OCI-LY1 (cell line): ENCODE data around the gene ADCYAP1R1.

Source experiments
- H2AFZ ChIP-seq: fragments of 200-600 bp; sonication (generic), shearing (Covaris generic); 2 replicates; pipeline ENCODE4 v1.6.0; 2014; ENCODE audit warnings: antibody characterized with exemption, mild to moderate bottlenecking, low read length
- H3F3A ChIP-seq: fragments of 200-600 bp; sonication (generic), shearing (Covaris generic); 2 replicates; pipeline ENCODE4 v1.6.0; 2014; ENCODE audit warnings: mild to moderate bottlenecking, antibody characterized with exemption, low read length, moderate library complexity; ENCODE audit not compliant: insufficient read depth
- H3K27ac ChIP-seq: fragments of 200-600 bp; sonication (generic); 2 replicates; pipeline ENCODE4 v1.5.1; 2014; ENCODE audit warnings: low read length, mixed run types, mild to moderate bottlenecking, low read depth; ENCODE audit not compliant: poor library complexity, severe bottlenecking
- H3K27me3 ChIP-seq: fragments of 200-600 bp; sonication (generic); 2 replicates; pipeline ENCODE4 v1.6.0; 2014; ENCODE audit warnings: antibody characterized with exemption, mild to moderate bottlenecking, low read length, moderate library complexity; ENCODE audit not compliant: insufficient read depth
- H3K36me3 ChIP-seq: fragments of 200-600 bp; sonication (generic); 2 replicates; pipeline ENCODE4 v1.6.1; 2014; ENCODE audit warnings: mild to moderate bottlenecking, antibody characterized with exemption, low read length, moderate library complexity, mixed read lengths; ENCODE audit not compliant: insufficient read depth
- H3K4me1 ChIP-seq: fragments of 200-600 bp; sonication (generic); 2 replicates; pipeline ENCODE4 v1.5.1; 2014; ENCODE audit warnings: mild to moderate bottlenecking, low read length, moderate library complexity; ENCODE audit not compliant: insufficient read depth, severe bottlenecking
- H3K4me2 ChIP-seq: fragments of 200-600 bp; sonication (generic), shearing (Covaris generic); 2 replicates; pipeline ENCODE4 v1.6.1; 2014; ENCODE audit warnings: low read length
- H3K4me3 ChIP-seq: fragments of 200-600 bp; sonication (generic); 2 replicates; pipeline ENCODE4 v1.5.1; 2014; ENCODE audit warnings: low read length, low read depth, mild to moderate bottlenecking, mixed read lengths; ENCODE audit not compliant: poor library complexity, severe bottlenecking
- H3K79me2 ChIP-seq: fragments of 200-600 bp; shearing (Covaris generic); 2 replicates; pipeline ENCODE4 v1.6.1; 2016; ENCODE audit warnings: mixed run types, low read length, mixed read lengths; ENCODE audit not compliant: insufficient read depth
- H3K9ac ChIP-seq: fragments of 200-600 bp; sonication (generic), shearing (Covaris generic); 2 replicates; pipeline ENCODE4 v1.6.1; 2014; ENCODE audit warnings: mild to moderate bottlenecking, low read length, mixed read lengths
- H3K9me2 ChIP-seq: fragments of 200-600 bp; sonication (generic), shearing (Covaris generic); 2 replicates; pipeline ENCODE4 v1.6.1; 2014; ENCODE audit warnings: low read depth, mild to moderate bottlenecking, low read length, mixed read lengths
- H3K9me3 ChIP-seq: fragments of 200-600 bp; shearing (Covaris generic); 2 replicates; pipeline ENCODE4 v1.6.1; 2014; ENCODE audit warnings: low read length, mixed read lengths
- H4K20me1 ChIP-seq: fragments of 200-600 bp; sonication (generic), shearing (Covaris generic); 2 replicates; pipeline ENCODE4 v1.6.0; 2016; ENCODE audit warnings: mild to moderate bottlenecking, low read length; ENCODE audit not compliant: insufficient read depth
- CTCF ChIP-seq: fragments of 200-600 bp; sonication (generic), shearing (Covaris generic); IDR thresholded peaks from 2 replicates; pipeline ENCODE4 v1.5.1; 2017; ENCODE audit warnings: mild to moderate bottlenecking, antibody characterized with exemption, low read length, moderate library complexity, mixed read lengths
- EZH2 ChIP-seq: fragments of 200-600 bp; sonication (generic), shearing (Covaris generic); IDR thresholded peaks from 2 replicates; pipeline ENCODE4 v1.8.0; 2017; ENCODE audit warnings: borderline replicate concordance, mixed run types, mild to moderate bottlenecking, antibody characterized with exemption, low read length, moderate library complexity, mixed read lengths

The ADCYAP1R1 gene

GRCh38 chr7:31043051-31043471 is 9.0 kb upstream of the ADCYAP1R1 start:
- H3K27ac ChIP-seq, result no peak overlapping the region

GRCh38 chr7:31044529-31044928 is 7.6 kb upstream of the ADCYAP1R1 start:
- H3K9me3 ChIP-seq, result no peaks in the 10 kb centered on the region
- no peak overlapping the region for H3K4me2 ChIP-seq
- H3K79me2 ChIP-seq, result no peaks in the 10 kb centered on the region
- no peak for TF ChIP-seq CTCF
- no peak for TF ChIP-seq EZH2
- H3K36me3 ChIP-seq, result no peaks in the 10 kb centered on the region
- no peaks in the 10 kb centered on the region for H3K9me2 ChIP-seq
- no peaks in the 10 kb centered on the region for H3F3A ChIP-seq
- no peaks in the 10 kb centered on the region for H3K4me1 ChIP-seq
- peaks cover 15% of the 10 kb centered on the region for H3K27me3 ChIP-seq
- no peak overlapping the region for H3K27ac ChIP-seq
- H3K4me3 ChIP-seq, result no peak overlapping the region
- H3K9ac ChIP-seq, result no peak overlapping the region
- no peak overlapping the region for H2AFZ ChIP-seq
- no peaks in the 10 kb centered on the region for H4K20me1 ChIP-seq

More at GRCh38 chr7:31043051-31043471, 9.0 kb upstream of the ADCYAP1R1 start:
- no peak for TF ChIP-seq CTCF
- TF ChIP-seq EZH2, result no peak
- no peak overlapping the region for H3K9ac ChIP-seq
- no peak overlapping the region for H2AFZ ChIP-seq
- no peak overlapping the region for H3K4me2 ChIP-seq
- no peaks in the 10 kb centered on the region for H4K20me1 ChIP-seq
- peaks cover 16% of the 10 kb centered on the region for H3K27me3 ChIP-seq
- no peaks in the 10 kb centered on the region for H3K79me2 ChIP-seq
- no peak overlapping the region for H3K4me3 ChIP-seq
- no peaks in the 10 kb centered on the region for H3K9me2 ChIP-seq
- H3K9me3 ChIP-seq, result no peaks in the 10 kb centered on the region
- H3K4me1 ChIP-seq, result no peaks in the 10 kb centered on the region
- H3K36me3 ChIP-seq, result no peaks in the 10 kb centered on the region
- no peaks in the 10 kb centered on the region for H3F3A ChIP-seq

DNA sequence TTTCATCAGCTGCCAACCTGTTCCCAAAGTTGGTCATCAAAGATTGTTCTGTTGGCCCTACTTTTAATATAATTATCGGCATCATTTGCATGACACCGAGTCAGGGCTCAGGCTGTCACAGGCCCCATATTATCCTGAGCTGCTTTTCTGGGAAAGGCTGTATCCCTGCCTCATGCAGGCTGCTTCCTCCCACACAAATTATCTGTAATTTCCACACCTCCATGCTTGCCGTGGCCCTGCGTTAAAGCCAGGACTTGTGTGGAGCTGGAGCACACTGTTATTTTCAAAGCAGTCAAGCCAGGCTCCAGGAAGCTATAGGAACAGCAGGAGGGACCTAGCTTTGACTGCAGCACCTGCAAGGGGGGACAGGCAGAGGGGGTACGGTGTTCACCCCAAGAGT is 5.4 kb upstream of the ADCYAP1R1 start:
- Histone ChIP-seq H3K27ac (no peak overlapping the region), H3K9me2 (no peaks in the 10 kb centered on the region), H3K4me2 (no peak overlapping the region), H2AFZ (no peak overlapping the region), H3K36me3 (no peaks in the 10 kb centered on the region), H3K79me2 (no peaks in the 10 kb centered on the region), H3K4me1 (no peaks in the 10 kb centered on the region), H4K20me1 (no peaks in the 10 kb centered on the region), H3K9me3 (no peaks in the 10 kb centered on the region), H3F3A (no peaks in the 10 kb centered on the region), H3K9ac (no peak overlapping the region), H3K4me3 (no peak overlapping the region), H3K27me3 (peaks cover 15% of the 10 kb centered on the region)
- TF ChIP-seq CTCF (no peak), EZH2 (no peak)
